Right lobe of liver (tissue), 4 donors: ENCODE results near the gene WFDC10B.

ENCODE experiments used
- CTCF ChIP-seq, 4 donors: fragments of 200-600 bp in 3 of 4; fragments of 450-650 bp in 1 of 4; IDR thresholded peaks; one replicate each; pipeline versions ENCODE4 v1.5.1 to v1.8.0; 2016 to 2022; ENCODE audit warnings: antibody characterized with exemption in 4 of 4, mild to moderate bottlenecking in 2 of 4
- POLR2A ChIP-seq: fragments of 450-650 bp; IDR thresholded peaks from one replicate; pipeline ENCODE4 v1.6.1; 2017; ENCODE audit warnings: antibody characterized with exemption, mild to moderate bottlenecking
- donor health status: DM: no; HTN: no; CAD: no.
- donor health status: DM: no; HTN: no; CAD: no.
- donor health status: DM: no; HTN: yes; CAD: no.

- TF ChIP-seq CTCF (IDR thresholded peaks at IDR 0.05), result no peak
- no peak for TF ChIP-seq POLR2A
These were observed 17.2 kb upstream of the WFDC10B start, which contains the start of gene SPINT4 for GRCh38 chr20:45722047-45722446.
